DND-41 (cell line): ENCODE results near the gene STAG1.

Source experiments
- EZH2 ChIP-seq: IDR thresholded peaks from 3 replicates; pipeline ENCODE4 v1.6.1; 2012; ENCODE audit warnings: borderline replicate concordance, low read depth, mild to moderate bottlenecking, moderate library complexity, low read length, inconsistent platforms; ENCODE audit not compliant: severe bottlenecking
- TF ChIP-seq, protein P1 (sequence below): IDR thresholded peaks from 2 replicates; pipeline ENCODE4 v1.5.1; 2012; ENCODE audit warnings: borderline replicate concordance, low read length, moderate library complexity, mild to moderate bottlenecking; ENCODE audit not compliant: poor library complexity, severe bottlenecking; ENCODE audit errors: extremely low read depth

DNA sequence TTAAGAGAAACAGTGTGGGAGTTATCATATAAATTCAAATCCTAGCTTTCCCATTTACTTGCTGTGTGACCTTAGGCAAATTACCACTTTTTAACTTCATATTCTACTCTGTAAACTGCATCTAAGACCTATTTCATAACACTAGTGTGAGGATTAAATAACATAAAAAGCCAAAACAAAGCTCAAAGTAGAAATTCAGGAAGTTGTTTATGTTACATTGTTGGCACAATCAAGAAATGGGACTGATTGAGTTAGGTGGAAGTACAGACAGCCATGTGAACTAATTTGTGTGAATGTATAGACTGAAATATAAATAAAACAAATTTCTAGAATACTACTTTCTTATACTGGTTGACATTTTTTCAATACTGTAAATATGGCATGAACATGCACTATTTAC is 131.7 kb downstream of the STAG1 start:
- TF ChIP-seq, protein P1, sequence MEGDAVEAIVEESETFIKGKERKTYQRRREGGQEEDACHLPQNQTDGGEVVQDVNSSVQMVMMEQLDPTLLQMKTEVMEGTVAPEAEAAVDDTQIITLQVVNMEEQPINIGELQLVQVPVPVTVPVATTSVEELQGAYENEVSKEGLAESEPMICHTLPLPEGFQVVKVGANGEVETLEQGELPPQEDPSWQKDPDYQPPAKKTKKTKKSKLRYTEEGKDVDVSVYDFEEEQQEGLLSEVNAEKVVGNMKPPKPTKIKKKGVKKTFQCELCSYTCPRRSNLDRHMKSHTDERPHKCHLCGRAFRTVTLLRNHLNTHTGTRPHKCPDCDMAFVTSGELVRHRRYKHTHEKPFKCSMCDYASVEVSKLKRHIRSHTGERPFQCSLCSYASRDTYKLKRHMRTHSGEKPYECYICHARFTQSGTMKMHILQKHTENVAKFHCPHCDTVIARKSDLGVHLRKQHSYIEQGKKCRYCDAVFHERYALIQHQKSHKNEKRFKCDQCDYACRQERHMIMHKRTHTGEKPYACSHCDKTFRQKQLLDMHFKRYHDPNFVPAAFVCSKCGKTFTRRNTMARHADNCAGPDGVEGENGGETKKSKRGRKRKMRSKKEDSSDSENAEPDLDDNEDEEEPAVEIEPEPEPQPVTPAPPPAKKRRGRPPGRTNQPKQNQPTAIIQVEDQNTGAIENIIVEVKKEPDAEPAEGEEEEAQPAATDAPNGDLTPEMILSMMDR = no peak
- TF ChIP-seq EZH2 = no peak
